ENCODE results near the gene CLDN6.

CLDN6 gene

DNA sequence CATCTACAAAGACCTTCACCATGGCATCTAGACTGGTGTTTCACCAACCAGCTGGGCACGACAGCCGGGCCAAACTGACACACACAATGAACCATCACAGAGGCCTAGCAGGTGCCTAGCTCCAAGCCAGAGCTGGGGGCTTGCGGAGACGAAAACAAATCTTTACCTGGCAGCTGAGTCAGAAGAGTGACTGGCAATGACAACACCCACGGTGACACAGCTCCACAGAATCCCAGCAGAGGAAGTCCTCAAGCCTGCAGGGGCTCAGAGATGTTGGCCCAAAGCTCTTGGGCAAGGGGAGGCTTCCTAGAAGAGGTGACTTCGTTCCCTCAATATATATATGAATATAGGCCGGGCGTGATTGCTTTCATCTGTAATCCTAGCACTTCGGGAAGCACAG lies 33.5 kb upstream of the CLDN6 start:
- no peak for DNase-seq

- no peak for DNase-seq
Measured at GRCh38 chr16:3051009-3051408, 33.0 kb upstream of the CLDN6 start.

GRCh38 chr16:3050487-3050886 lies 32.5 kb upstream of the CLDN6 start:
- no peak for DNase-seq

- DNase-seq, result no peak
Measured at GRCh38 chr16:3049921-3050481, 32.0 kb upstream of the CLDN6 start.

GRCh38 chr16:3047387-3047720 lies 29.4 kb upstream of the CLDN6 start:
- no peak for DNase-seq

GRCh38 chr16:3046641-3047386 lies 28.8 kb upstream of the CLDN6 start:
- no peak for DNase-seq

- DNase-seq, result no peak
Measured at GRCh38 chr16:3045758-3046640, 28.0 kb upstream of the CLDN6 start, which contains the start of gene MMP25. Gene MMP25, plus strand, starts transcription at chr16:3046561. Its CDS starts 357 bp downstream, at chr16:3046918.

GRCh38 chr16:3044708-3045107 lies 26.7 kb upstream of the CLDN6 start:
- no peak for DNase-seq

DNA sequence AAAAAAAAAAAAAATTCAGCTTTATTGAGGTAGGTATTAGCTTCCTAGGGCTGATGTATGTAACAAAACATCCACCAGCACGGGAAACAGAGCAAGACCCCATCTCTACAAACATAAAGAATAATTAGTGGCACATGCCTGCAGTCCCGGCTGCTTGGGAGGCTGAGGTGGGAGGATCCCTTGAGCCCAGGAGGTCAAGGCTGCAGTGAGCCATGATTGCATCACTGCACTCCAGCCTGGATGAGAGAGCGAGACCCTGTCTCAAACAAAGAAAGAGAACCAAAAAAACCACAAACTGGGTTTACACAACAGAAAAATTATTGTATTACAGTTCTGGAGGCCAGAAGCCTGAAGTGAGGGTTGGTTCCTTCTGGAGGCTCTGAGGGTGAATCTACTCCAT lies 24.4 kb upstream of the CLDN6 start:
- no peak for DNase-seq

GRCh38 chr16:3038896-3039295 lies 20.9 kb upstream of the CLDN6 start:
- DNase-seq, result no peak

- DNase-seq, result peak; percentile 39
Measured at GRCh38 chr16:3038256-3038655, 20.3 kb upstream of the CLDN6 start.

DNA sequence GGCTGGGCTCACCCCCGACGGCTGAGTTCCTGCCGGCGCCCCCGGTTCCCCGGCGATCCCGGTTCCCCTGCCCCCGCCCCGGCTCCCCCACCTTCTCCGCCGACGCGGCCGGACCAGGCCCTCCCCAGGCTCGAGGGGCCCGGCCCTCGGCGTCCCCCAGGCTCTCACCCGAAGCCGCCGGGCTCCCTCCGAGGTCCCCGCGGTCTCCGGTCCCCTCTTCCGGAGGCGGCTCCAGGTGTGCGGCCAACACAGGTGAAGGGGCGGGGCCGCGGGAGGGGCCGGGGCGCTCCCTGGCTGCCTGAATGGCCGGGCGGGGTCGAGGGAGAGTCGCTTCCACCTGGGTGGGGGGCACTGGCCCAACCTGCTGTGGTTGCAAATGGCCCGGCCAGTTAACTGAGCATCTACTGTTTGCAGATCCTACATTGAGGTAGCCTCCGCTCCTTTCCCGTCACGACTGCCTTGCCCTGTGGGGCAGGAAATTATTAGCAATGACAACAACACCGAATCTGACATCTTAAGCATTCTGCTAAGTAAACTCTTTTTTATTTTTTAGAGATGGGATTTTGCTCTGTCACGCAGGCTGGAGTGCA lies 18.8 kb upstream of the CLDN6 start, which contains the start of gene BICDL2:
BICDL2 (minus strand) TSS at position 219 of the 590 bp plus-strand sequence. CDS start 1,448 bp downstream, outside the sequence.
- no peak for DNase-seq

- DNase-seq, result no peak
Measured at GRCh38 chr16:3035972-3036725, 18.2 kb upstream of the CLDN6 start.

DNA sequence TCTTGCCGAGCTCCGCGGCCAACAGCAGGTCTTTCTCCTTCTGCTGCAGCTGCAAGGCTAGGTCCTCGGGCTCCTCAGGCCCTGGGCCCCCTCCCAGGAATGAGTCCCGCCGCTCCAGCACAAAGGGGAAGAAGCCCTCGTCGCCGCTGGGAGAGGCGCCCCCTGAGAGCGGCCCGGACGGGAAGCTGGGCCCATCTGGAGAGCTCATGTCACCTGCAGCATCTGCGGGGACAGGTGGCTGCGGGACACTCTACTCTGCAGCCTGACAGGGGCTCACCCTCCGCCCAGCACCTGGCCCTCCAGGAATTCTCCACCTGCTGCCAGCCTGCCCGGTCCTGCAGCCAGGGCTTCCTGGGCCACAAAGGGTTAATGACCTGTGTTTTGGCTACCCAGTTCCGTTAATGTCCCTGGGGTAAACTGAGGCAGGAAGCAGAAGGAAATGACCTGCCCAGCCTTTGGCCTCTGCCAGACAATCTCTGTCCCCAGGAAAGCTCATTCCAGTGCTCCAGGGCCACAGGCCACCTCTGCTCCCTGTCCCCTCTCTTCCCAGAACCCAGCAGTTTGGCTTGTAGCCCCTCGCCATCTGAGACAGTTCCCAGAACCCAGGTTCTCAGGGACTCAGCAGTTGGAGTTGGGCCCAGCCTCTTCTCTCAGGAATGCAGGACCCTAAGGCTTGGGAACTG lies 17.4 kb upstream of the CLDN6 start:
- no peak for DNase-seq

- no peak for DNase-seq
Measured at GRCh38 chr16:3032624-3033023, 14.6 kb upstream of the CLDN6 start.

DNA sequence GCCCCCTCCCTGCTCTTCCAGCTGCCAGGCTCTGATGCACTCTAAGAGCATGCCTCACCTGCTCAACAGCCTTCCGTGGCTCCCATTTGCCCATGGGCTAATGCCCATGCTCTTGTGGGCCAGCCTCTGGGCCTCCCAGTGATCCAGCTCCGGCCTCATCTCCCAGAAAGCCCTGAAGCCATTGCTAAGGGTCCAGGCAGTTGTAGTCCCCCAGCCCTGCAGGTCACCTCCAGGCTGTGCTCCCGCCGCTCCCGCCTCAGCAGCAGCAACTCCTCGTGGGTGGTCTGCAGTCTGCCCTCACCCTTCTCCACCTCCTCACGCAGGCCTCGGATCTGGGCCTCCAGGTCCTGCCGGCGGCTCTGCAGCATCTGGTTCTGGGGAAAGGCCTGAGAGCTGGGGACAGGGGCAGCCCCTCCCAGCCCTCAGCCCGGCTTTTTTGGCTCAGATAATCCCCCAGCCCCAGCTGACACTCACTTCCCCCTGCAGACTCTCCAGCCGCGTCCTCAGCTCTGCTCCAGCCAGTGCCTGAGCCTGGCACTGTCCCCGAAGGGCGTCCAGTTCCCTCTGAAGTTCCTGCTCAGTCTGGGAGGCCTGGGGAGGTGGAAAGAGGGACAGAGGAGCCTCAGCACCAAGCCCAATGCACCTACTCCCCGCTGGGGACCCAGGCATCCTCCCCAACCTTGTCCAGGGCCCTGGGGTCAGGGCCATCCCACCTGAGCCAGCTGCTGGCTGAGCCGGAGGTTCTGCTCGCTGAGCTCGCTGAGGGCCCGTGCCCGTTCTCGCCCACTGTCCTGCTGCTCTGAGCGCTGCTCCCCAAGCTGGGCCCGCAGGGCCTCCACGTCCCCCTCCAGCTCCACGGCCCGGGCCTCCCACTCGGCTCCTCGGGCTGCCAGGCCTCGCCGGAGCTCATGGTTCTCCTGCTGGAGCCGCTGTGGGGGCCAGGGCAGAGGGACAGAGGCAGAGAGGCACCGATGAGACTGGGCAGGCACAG lies 12.5 kb upstream of the CLDN6 start:
- DNase-seq, result no peak

GRCh38 chr16:3029491-3030221 lies 11.7 kb upstream of the CLDN6 start:
- DNase-seq, result no peak

DNA sequence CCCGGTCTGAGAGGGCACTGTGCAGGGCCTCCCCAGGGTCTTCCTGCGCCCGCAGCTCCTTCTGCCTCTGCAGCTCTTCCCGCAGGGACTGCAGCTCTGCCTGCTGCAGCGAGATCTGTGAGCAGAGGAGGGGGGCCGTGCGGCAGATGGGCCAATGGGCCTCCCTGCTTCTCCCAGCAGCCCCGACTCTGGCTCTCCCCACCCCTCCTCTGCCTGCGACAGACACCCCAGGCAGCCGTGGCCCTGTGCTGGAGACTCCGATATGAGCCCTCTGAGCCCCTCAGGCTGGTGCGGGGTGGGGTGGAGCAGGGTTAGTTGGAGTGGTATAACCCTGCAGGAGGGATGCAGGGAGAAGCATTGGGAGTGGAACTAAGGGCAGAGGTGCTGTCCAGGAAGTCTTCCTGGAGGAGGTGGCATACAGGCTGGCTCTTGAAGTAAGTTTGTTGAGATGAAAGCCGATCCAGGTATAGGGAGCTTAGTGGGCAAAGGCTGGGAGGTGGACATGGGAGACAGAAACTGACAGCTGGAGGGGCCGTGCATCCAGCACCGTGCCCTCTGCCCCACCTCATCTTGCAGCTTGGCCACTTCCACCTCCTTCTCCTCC lies 10.8 kb upstream of the CLDN6 start:
- DNase-seq, result no peak

DNA sequence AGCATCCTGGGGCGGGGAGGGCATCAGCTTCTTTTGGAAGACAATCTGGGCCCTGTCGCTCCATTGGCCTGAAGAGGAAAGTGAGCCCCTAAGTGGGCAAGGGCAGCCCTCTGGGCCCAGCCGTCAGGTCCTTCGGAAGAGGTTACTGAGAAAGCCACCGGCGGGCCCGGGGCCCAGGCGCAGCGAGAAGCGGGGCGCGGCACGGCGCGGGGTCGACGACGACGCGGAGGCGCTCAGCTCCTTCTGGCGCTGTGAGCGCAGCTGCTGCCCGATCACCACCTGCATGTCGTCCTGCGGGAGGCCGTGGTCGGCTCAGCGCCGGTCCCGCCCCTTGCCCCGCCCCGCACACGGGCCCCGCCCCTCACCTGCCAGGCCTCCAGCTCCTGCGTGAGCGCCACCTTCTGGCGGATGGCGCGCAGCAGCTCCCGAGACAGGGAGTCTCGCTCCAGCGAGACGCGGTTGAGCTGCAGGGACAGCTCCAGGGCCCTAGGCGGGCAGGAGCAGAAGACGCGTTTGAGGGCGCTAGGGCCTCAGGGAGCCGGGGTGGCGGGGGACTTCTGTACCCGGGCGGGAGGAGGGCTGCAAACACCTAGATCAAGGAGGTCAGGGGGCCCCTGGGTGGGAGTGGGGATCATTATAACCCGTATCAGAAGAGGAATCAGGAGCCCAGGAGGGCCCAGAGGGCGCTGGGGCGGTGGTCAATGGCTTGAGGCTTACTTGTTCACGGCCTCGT lies 10.2 kb upstream of the CLDN6 start:
- DNase-seq, result peak; percentile 69
